Smooth muscle cell of the pulmonary artery (primary cell): ENCODE data around the gene ILDR2. TPM values are rescaled to one million over a fixed set of nuclear protein-coding genes. Genes with fewer than 3 reads are reported as not detected.

Experiments used
- total RNA-seq: library from RNA; depleted of rRNA; stranded (reverse); fragments of >200 nt; gene quantifications from 2 replicates; pipeline ENCODE4 v1.2.3, GENCODE V29; 2014

ILDR2 gene, protein sequence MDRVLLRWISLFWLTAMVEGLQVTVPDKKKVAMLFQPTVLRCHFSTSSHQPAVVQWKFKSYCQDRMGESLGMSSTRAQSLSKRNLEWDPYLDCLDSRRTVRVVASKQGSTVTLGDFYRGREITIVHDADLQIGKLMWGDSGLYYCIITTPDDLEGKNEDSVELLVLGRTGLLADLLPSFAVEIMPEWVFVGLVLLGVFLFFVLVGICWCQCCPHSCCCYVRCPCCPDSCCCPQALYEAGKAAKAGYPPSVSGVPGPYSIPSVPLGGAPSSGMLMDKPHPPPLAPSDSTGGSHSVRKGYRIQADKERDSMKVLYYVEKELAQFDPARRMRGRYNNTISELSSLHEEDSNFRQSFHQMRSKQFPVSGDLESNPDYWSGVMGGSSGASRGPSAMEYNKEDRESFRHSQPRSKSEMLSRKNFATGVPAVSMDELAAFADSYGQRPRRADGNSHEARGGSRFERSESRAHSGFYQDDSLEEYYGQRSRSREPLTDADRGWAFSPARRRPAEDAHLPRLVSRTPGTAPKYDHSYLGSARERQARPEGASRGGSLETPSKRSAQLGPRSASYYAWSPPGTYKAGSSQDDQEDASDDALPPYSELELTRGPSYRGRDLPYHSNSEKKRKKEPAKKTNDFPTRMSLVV
- total RNA-seq, result 0.13 TPM in 1 of 2 replicates, not detected in the other

GRCh38 chr1:166975361-166976129, at the start of gene ILDR2:
TSS of gene ILDR2 (minus strand) at chr1:166975540. CDS start at chr1:166975268, 272 bp downstream.

GRCh38 chr1:166988974-166989515, 13.7 kb upstream of the ILDR2 start, which contains the start of gene MAEL:
TSS of gene MAEL (plus strand) at chr1:166989280. CDS start at chr1:166989353, 73 bp downstream.

GRCh38 chr1:166875734-166876539, 99.4 kb downstream of the ILDR2 start, which contains the start of gene TADA1:
TSS of gene TADA1 (minus strand) at chr1:166876264. CDS start at chr1:166876233, 31 bp downstream.

Other genes starting within 250 kb of the ILDR2 start
- gene POGK, start 136.1 kb downstream of the ILDR2 start, total RNA-seq, result 21.4 and 22.7 TPM in 2 replicates
- 7.7 and 8.3 TPM in 2 replicates for gene TADA1, start 99.3 kb downstream of the ILDR2 start, total RNA-seq
- 0.07 TPM in 1 of 2 replicates, not detected in the other for gene MAEL, start 13.7 kb upstream of the ILDR2 start, total RNA-seq
- not detected in 2 replicates for gene GPA33, start 114.8 kb upstream of the ILDR2 start, total RNA-seq
- not detected in 2 replicates for gene STYXL2, start 118.5 kb upstream of the ILDR2 start, total RNA-seq
- 5.7 and 7.5 TPM in 2 replicates for gene POU2F1, start 245.3 kb upstream of the ILDR2 start, total RNA-seq